Osteocyte (in vitro differentiated cells): ENCODE results near the gene SETDB1. TPM values are rescaled to one million over a fixed set of nuclear protein-coding genes. Genes with fewer than 3 reads are reported as not detected.
"Not testable (repeated sequence)": the region's sequence is repeated elsewhere in the genome, so short reads cannot be mapped to it uniquely, and the experiment has no call there.

ENCODE experiments used
- DNase-seq: peaks from one replicate; pipeline ENCODE4 v3.0.0; 2021; ENCODE audit warnings: mixed read lengths; ENCODE audit not compliant: unreplicated experiment; ENCODE audit errors: extremely low spot score
- H3K27ac Mint-ChIP-seq: one replicate; pipeline ENCODE4 v1.8.0; 2021; ENCODE audit warnings: mild to moderate bottlenecking, mixed read lengths; ENCODE audit not compliant: unreplicated experiment
- H3K27me3 Mint-ChIP-seq: one replicate; pipeline ENCODE4 v1.8.0; 2021; ENCODE audit warnings: mixed read lengths; ENCODE audit not compliant: unreplicated experiment
- H3K36me3 Mint-ChIP-seq: one replicate; pipeline ENCODE4 v1.8.0; 2021; ENCODE audit warnings: mixed read lengths; ENCODE audit not compliant: unreplicated experiment
- H3K4me1 Mint-ChIP-seq: one replicate; pipeline ENCODE4 v1.8.0; 2021; ENCODE audit warnings: mixed read lengths; ENCODE audit not compliant: unreplicated experiment
- H3K4me3 Mint-ChIP-seq: one replicate; pipeline ENCODE4 v1.8.0; 2021; ENCODE audit warnings: mild to moderate bottlenecking, moderate library complexity, mixed read lengths; ENCODE audit not compliant: unreplicated experiment
- H3K9me3 Mint-ChIP-seq: one replicate; pipeline ENCODE4 v1.8.0; 2021; ENCODE audit warnings: mixed read lengths; ENCODE audit not compliant: unreplicated experiment
- long read RNA-seq: library from polyadenylated mRNA; unstranded; transcript quantifications from one replicate; pipeline ENCODE4 v2.0.0, GENCODE V29; 2021
- total RNA-seq: library from RNA; stranded (reverse); gene quantifications from 2 replicates; pipeline ENCODE4 v1.2.1, GENCODE V29; 2021
- TF ChIP-seq, protein P1 (sequence below): fragments of 200-600 bp; sonication (generic); IDR thresholded peaks from 2 replicates; pipeline ENCODE4 v1.5.0; 2021; ENCODE audit warnings: antibody characterized with exemption, mild to moderate bottlenecking, moderate library complexity

Gene SETDB1
- total RNA-seq, result 53.5 and 59.8 TPM in 2 replicates
- long read RNA-seq, full-length matches to known transcripts, result 4 of 37 reads
- long read RNA-seq, partial matches to known transcripts, result 26 of 37 reads
- long read RNA-seq, other reads (novel, unspliced or antisense), result 7 of 37 reads

DNA sequence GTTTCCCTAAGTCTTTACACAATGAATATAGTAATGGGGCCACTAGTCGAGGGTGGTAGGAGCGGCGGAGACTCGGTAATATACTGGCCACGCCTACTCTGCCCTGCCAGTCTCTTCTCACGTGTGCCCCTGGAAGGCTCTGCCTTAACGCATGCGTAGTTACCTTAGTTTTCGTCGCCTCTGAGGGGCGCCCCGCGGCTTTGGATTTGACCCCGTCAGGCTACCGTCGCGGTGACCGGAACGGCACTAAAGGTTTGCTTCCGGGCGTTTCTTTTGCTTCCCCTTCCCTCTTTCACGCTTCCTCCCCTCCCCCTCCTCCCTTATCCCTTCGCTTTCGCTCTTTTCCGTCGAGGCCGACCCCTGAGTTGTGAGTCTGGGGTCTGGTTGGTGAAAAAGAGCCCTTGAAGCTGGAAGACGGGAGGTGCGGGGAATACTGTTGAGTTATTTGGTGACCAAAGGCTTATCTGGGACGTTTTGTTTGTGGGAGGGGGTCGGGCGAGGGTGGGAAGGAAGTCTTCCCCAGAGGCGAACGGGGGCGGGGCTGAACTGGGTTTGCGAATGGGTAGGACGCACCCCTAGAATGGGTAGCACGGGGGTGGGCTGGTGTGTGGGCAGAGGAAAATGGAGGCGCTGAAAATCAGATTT lies at the start of gene SETDB1:
Gene SETDB1, plus strand, starts transcription at position 267 of the 645 bp plus-strand sequence. CDS start 1,352 bp downstream, outside the sequence.
- Mint-ChIP-seq H3K4me1 (peaks cover 21% of the 10 kb centered on the region), H3K27ac (peak within 1 kb of the TSS; percentile 96), H3K27me3 (no peaks in the 10 kb centered on the region), H3K9me3 (no peaks in the 10 kb centered on the region), H3K4me3 (peak within 1 kb of the TSS; percentile 96), H3K36me3 (peaks cover 21% of the 10 kb centered on the region)
- peak; percentile 98 for DNase-seq
- TF ChIP-seq, protein P1, sequence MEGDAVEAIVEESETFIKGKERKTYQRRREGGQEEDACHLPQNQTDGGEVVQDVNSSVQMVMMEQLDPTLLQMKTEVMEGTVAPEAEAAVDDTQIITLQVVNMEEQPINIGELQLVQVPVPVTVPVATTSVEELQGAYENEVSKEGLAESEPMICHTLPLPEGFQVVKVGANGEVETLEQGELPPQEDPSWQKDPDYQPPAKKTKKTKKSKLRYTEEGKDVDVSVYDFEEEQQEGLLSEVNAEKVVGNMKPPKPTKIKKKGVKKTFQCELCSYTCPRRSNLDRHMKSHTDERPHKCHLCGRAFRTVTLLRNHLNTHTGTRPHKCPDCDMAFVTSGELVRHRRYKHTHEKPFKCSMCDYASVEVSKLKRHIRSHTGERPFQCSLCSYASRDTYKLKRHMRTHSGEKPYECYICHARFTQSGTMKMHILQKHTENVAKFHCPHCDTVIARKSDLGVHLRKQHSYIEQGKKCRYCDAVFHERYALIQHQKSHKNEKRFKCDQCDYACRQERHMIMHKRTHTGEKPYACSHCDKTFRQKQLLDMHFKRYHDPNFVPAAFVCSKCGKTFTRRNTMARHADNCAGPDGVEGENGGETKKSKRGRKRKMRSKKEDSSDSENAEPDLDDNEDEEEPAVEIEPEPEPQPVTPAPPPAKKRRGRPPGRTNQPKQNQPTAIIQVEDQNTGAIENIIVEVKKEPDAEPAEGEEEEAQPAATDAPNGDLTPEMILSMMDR, result no peak

DNA sequence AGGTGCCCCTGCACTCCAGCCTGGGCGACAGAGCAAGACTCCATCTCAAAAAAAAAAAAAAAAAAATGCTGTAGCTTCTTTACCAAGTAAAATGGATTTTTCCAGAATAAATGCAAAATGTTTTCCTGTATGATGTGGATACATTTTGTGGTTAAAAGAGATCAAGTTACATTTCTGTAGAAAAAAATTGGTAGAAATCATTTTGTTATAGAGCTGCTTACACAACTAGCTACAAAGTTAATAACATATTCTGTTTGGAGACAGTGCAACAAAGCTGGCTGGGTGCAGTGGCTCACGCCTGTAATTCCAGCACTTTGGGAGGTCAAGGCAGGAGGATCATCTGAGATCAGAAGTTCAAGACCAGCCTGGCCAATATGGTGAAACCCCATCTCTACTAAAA lies 47.2 kb upstream of the SETDB1 start:
- H3K36me3 Mint-ChIP-seq, H3K4me3 Mint-ChIP-seq, H3K27me3 Mint-ChIP-seq, H3K9me3 Mint-ChIP-seq, DNase-seq, H3K27ac Mint-ChIP-seq: not testable (repeated sequence)
- H3K4me1 Mint-ChIP-seq, result peaks cover 15% of the 10 kb centered on the region

DNA sequence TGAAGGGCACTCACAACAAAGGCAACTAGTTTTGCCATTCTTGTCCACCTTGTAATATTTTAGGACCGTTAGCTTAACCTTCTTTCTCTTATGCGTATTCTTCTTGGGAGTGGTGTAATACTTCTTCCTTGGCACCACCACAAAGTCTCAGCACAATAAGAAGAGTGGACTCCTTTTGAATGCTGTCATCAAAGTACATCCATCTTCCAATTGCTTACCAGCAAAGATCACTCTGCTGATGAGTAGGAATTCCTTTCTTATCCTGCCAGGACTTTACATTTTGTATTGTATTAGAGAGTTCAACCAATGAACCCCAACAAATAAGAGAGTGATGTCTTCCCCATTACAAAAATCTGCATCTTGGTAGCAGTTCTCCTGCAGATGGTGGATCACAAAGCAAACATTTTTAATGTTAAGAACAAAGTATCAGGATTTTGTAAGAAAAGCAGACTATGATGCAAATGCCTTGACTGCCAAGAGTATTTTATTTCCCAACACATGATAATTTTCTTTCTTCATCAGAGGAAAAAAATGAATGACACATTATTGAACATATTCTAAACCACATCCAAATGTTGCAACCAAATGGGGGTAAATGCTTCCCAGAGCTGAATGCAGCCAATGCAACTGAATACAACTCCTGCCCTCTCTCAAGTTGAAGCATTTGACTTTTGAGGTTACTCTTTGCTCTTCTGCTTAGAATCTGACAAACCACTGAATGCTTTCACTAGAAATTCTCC lies 44.7 kb upstream of the SETDB1 start:
- Mint-ChIP-seq H3K4me1 (no peaks in the 10 kb centered on the region), H3K27ac (no peak overlapping the region), H3K27me3 (peaks cover 11% of the 10 kb centered on the region), H3K9me3 (no peaks in the 10 kb centered on the region), H3K36me3 (no peaks in the 10 kb centered on the region), H3K4me3 (no peak overlapping the region)
- TF ChIP-seq, protein P1, result no peak
- no peak for DNase-seq

DNA sequence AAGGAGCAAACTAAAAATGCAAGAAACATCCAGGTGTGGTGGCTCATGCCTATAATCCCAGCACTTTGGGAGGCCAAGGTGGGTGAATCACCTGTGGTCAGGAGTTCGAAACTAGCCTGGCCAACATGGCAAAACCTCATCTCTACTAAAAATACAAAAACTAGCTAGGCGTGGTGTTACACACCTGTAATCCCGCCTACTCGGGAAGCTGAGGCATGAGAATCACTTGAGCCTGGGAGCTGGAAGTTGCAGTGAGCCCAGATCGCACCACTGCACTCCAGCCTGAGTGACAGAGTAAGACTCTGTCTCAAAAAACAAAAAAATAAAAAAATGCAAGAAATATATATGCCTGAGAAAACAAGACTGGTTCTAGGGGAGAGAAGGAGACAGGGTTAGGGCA lies 43.0 kb upstream of the SETDB1 start:
- not testable (repeated sequence) for H3K27ac Mint-ChIP-seq, H3K4me3 Mint-ChIP-seq, H3K9me3 Mint-ChIP-seq, DNase-seq, H3K4me1 Mint-ChIP-seq, H3K36me3 Mint-ChIP-seq
- H3K27me3 Mint-ChIP-seq, result peaks cover 21% of the 10 kb centered on the region

DNA sequence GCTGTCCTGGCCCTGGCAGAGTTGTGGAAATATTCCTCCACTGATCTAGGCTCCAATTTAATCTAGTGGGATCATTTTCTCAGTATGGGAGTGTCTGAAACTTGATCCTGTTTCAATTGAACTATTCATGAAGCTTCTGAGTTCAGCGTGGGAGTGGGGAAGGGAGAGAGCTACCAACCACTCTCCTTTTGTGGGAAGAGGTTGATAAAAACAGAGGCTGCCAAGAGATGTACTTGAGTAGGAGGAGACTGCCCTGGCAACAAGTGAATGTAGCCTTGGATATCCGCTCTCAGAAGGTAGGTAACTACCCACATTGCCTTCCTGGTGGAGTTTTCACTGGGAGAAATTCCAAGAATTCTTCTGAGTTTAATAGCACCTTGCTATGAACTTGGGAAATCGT lies 39.1 kb upstream of the SETDB1 start, which contains the start of gene CTXND2:
Gene CTXND2, plus strand, starts transcription at position 119 of the 400 bp plus-strand sequence. CDS start 25,179 bp downstream, outside the sequence.
- Mint-ChIP-seq H3K4me3 (no peak within 1 kb of the TSS), H3K27ac (no peak within 1 kb of the TSS)
- TF ChIP-seq, protein P1, result no peak

DNA sequence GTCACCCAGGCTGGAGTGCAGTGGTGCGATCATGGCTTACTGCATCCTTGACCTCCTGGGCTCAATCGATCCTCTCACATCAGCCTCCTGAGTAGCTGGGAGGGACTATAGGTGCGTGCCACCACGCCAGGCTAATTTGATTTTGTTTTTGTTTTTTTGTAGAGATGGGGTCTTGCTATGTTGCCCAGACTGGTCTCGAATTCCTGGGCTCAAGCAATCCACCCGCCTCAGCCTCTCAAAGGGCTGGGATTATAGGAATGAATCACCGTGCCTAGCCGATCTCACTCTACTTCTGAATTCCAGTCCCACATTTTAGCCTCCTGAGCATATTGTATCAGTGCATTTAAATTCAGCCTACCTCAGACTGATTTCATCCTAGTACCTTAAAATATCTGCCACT lies 37.4 kb upstream of the SETDB1 start:
- no peaks in the 10 kb centered on the region for H3K36me3 Mint-ChIP-seq
- H3K9me3 Mint-ChIP-seq, result no peaks in the 10 kb centered on the region
- H3K4me3 Mint-ChIP-seq, result no peak overlapping the region
- H3K27ac Mint-ChIP-seq, result no peak overlapping the region
- TF ChIP-seq, protein P1, result no peak
- no peak for DNase-seq
- H3K27me3 Mint-ChIP-seq, result peaks cover 40% of the 10 kb centered on the region
- peaks cover 2% of the 10 kb centered on the region for H3K4me1 Mint-ChIP-seq

More for the DNA sequence above, 39.1 kb upstream of the SETDB1 start, which contains the start of gene CTXND2:
- Mint-ChIP-seq H3K27me3 (peaks cover 40% of the 10 kb centered on the region), H3K9me3 (no peaks in the 10 kb centered on the region), H3K4me1 (peaks cover 2% of the 10 kb centered on the region), H3K36me3 (no peaks in the 10 kb centered on the region)
- no peak for DNase-seq
